ENCODE results near the gene GABRD.

GRCh38 chr1:1984560-1985070 is 34.5 kb upstream of the GABRD start:
- TF ChIP-seq CTCF (IDR thresholded peaks at IDR 0.05) = no peak
- TF ChIP-seq POLR2A (IDR thresholded peaks at IDR 0.05) = no peak

Data from right lobe of liver (tissue), 4 donors.